COR-L47 (cell line): Measurements from ENCODE around the gene SLC1A2.

Source experiments
- DNase-seq: peaks from one replicate; lab custom pipeline; 2025; lab: John Stamatoyannopoulos, UW

SLC1A2 gene

DNA sequence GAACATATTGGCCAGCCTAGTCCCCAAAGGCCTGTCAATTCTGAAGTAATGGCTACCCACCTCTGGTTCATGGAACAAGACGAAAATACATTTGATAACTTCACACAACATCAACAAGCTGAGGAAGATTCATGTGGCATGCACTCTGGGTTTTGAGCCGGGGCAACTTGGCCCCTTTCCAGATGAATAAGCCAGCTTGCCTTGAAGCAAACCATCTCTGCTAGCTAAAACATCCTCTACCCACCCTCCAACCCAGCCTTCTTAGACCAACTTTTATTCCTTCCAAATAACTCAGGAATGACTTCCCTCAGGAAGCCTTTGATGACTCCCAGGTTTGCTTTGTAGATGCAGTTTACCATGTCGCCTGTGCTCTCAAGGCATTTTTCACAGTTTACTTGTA lies 94.4 kb downstream of the SLC1A2 start:
- no peak for DNase-seq

- no peak for DNase-seq
Measured at GRCh38 chr11:35324183-35324886, 95.0 kb downstream of the SLC1A2 start.

DNA sequence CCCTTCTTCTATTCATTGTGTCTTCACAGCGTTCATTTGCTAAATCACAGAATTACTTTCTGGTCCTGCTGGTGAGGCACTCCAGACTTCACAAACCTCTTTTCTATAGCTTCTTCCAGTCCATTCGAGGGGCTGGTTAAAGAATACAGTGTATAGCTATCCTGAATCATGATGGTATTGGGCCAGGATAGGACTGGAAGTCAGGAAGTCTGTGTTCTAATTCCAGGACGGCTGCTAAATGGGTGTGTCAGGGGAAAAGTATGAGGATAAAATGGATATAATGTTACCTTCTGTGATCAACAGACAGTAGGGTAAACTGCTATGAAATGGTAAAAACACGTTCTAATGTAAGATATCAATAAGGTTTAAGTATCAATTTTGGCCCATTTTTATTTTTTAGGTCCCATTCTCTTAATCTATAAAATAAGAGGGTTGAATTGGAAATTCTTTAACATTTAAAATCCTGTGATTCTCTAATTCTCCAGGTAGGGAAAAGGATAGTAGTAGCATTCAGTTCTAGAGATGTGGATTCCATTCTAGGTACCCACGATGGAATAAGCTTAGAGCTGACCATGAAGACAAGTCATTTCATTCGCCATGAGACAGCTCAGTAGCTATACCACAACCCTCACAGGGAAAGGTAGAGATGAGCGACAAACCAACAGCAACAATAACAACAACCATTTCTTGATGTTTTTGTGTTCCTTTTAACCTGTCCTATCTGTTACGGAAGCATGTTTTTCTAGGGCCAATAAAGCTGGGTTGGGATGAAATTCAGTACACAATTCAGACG lies 96.1 kb downstream of the SLC1A2 start:
- no peak for DNase-seq

DNA sequence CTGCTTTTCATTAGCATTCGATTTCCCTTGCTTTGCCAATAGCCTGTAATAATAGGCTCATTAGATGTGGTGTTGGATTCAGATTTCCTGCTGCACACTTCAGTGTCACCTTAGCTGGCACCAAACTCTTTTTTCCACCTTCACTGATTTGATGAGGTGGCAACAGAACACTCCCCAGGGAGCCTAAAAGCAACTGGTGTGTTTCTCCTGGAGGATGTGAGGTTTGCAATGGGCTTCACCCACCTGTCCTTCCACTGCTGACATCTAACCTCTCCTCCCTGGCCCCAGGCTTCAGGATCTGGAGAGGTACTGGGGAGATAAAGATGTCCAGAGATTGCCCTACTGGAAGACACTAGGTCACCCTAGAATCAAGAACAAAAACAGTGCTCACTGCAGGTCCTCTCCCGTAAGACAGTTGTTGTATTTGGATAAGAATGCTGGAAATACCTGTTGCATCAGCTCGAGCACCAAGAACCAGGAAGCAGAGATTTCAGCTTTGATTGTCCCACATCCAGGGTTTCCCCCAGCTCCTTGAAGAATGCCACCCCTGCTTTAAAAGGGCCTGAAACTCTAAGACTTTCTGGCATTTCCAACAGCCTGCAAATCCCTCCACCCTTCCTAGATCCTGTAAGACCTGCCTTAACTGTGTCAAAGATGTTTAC lies 96.9 kb downstream of the SLC1A2 start:
- peak; percentile 65 for DNase-seq

DNA sequence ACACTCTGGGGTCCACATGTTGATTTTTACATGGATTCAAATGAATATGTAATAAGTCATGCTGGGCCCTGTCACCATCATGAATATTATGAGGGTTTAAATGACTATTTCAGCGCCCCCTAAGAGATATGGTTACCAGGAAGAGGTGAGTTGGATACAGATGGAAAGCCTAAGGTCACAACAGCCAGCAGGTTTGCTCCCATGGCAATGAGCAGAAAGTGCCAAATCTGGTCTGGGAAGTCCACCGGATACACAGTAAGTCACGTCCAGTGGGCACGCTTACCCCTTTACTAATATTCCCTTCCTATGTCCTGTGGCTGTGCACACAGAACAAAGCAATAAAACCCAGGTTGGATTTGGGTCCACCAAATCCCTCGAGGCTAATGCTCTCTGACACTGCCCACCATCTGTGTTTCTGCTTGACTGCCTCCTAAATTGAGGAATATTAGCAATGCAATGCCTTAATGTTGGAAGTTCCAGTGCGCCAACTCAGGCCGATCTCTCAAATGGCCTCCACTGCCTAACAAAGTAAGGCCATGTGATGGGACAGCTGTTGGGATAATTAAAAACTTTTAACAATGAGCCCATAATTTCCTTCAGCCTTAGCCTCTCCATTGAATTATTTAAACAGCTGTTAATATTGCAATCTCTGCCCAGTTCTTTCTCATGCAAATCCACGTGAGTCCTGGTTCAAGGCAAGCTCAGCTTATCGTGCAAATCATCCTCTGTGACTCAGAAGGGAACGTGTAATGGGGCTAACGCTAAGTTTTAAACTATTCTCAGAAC lies 97.6 kb downstream of the SLC1A2 start:
- peak; percentile 65 for DNase-seq

GRCh38 chr11:35321111-35321510 lies 98.2 kb downstream of the SLC1A2 start:
- DNase-seq, result no peak

- no peak for DNase-seq
Measured at GRCh38 chr11:35318977-35319925, 100.1 kb downstream of the SLC1A2 start.

- no peak for DNase-seq
Measured at GRCh38 chr11:35318309-35318708, 101.0 kb downstream of the SLC1A2 start.

- DNase-seq, result no peak
Measured at GRCh38 chr11:35317253-35317652, 102.1 kb downstream of the SLC1A2 start.

DNA sequence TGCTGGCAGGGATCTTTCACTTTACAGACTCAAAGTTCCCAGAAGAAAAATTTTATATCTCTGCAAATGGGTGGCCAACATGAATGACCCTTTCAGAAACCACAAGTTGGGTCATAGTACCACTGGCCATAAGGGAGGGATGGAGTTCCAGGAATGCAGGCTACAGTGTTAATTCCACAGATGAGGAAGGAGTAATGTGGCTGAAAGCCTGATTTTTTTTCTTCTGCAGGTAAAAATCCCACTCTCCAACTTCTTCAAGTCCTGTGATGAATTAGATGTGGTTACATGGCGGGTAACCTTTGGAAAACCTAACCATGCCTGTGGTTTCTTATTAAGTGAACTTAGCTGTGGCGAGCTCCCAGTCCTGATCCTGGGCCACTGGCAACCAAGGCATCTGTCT lies 103.2 kb downstream of the SLC1A2 start:
- no peak for DNase-seq

DNA sequence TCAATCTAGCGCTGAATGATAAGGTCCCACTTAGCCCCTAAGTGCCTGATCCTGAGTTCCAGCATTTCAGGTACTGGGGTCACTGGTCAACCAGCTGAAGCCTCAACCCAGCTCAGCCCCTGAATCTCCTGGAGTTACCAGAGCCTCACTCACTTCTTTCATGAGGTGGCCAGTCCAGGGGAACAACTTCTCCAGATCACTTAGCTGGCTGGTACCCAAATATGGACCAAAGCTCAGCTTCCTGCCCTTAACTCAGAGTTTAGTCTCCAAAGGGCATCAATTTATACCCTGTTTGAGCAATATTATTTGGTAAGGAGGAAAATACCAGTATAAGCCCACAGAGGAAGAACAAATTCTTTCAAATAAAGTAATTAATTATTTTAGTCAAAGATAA lies 105.6 kb downstream of the SLC1A2 start:
- DNase-seq, result no peak

- DNase-seq, result no peak
Measured at GRCh38 chr11:35313066-35313759, 106.1 kb downstream of the SLC1A2 start.

- no peak for DNase-seq
Measured at GRCh38 chr11:35311331-35311730, 108.0 kb downstream of the SLC1A2 start.

- DNase-seq, result no peak
Measured at GRCh38 chr11:35308157-35308556, 111.2 kb downstream of the SLC1A2 start.

GRCh38 chr11:35307221-35307621 lies 112.1 kb downstream of the SLC1A2 start:
- DNase-seq, result no peak

GRCh38 chr11:35305670-35306382 lies 113.5 kb downstream of the SLC1A2 start:
- peak; percentile 11 for DNase-seq

GRCh38 chr11:35304900-35305460 lies 114.4 kb downstream of the SLC1A2 start:
- DNase-seq, result no peak

- peak; percentile 29 for DNase-seq
Measured at GRCh38 chr11:35304386-35304775, 115.0 kb downstream of the SLC1A2 start.

DNA sequence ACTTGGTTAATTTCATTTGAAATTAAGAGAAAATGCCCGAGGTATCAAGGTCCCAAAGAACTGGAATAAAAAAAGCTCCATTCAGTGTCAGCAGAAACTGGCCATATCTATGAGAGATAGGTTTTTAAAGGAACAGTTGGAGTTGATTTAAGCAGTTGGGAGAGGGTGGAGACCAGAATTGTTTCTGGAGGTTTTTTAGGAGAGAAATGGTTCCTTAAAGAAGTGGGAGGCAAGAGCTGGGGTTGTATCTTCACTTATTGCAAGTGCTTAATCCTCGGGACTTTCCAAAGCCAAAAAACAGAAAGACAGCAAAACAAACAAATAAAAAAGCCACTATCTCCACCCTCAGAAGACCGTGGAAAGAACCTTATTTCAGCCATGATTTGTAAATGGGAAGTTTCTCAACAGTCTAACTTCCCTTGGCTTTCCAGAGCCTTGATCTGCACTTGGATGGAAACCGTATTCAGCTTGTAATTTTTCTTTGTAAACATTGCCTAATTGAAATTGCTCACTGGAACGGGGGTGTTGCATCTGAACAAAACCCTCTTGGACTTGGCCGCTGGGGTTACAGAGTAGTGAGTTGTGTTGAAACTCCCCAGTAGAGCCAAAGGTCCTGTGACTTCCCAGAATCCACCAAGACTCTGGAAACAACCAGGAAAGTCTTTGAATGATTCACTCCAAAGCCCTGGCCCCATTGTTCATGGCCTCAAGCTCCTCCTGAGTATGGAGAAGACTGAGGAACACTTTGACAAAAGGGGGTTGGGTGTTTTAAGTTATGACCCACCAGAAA lies 115.6 kb downstream of the SLC1A2 start:
- no peak for DNase-seq
